Peyer's patch (tissue), 4 donors: ENCODE measurements around the gene REC8.
"Not testable (repeated sequence)": the region's sequence is repeated elsewhere in the genome, so short reads cannot be mapped to it uniquely, and the experiment has no call there.

Experiments used
- CTCF ChIP-seq, 6 experiments: fragments of 450-650 bp in 4 of 6; fragments of 200-600 bp in 2 of 6; sonication (generic) in 1 of 6; IDR thresholded peaks; one replicate each; pipeline ENCODE4 v1.5.1; 2017 to 2019; ENCODE audit warnings: antibody characterized with exemption in 6 of 6, mild to moderate bottlenecking in 3 of 6, moderate library complexity in 1 of 6
- POLR2A ChIP-seq, 2 donors: fragments of 450-650 bp; IDR thresholded peaks; one replicate each; pipeline ENCODE4 v1.5.1; 2017; ENCODE audit warnings: antibody characterized with exemption in 2 of 2, mild to moderate bottlenecking in 2 of 2, moderate library complexity in 2 of 2

GRCh38 chr14:24216876-24217275, 45.0 kb downstream of the REC8 start:
- TF ChIP-seq POLR2A, CTCF (IDR thresholded peaks at IDR 0.05): not testable (repeated sequence)
